Activated CD4-positive, alpha-beta T cell treated with anti-CD3 and anti-CD28 coated beads, Interleukin-2, amount 50 U/mL, for 24 hours (primary cell): Measurements from ENCODE around the gene SETD1B.
A peak's percentile ranks its signal among the peaks of the same experiment; 100 is the strongest.

Experiments
- DNase-seq, 2 donors: peaks; one replicate each; pipeline ENCODE4 v3.0.0-alpha.2; 2020; ENCODE audit warnings: low read depth in 1 of 2, low spot score in 1 of 2

The SETD1B gene

GRCh38 chr12:121795034-121795968, 8.5 kb upstream of the SETD1B start:
- DNase-seq: peak; percentile 76 to 79

- DNase-seq: no peak
These were observed 6.7 kb upstream of the SETD1B start for GRCh38 chr12:121796855-121797751.

GRCh38 chr12:121797937-121798786, 5.6 kb upstream of the SETD1B start:
- no peak for DNase-seq

- no peak for DNase-seq
These were observed 5.0 kb upstream of the SETD1B start for GRCh38 chr12:121798787-121799155.

- no peak for DNase-seq
These were observed 4.5 kb upstream of the SETD1B start for GRCh38 chr12:121799156-121799841.

- DNase-seq: peak; percentile 61 to 74
These were observed 3.7 kb upstream of the SETD1B start for GRCh38 chr12:121799842-121800693.

- DNase-seq: peak in 1 of 2 donors; percentile 56
These were observed 2.9 kb upstream of the SETD1B start for GRCh38 chr12:121800694-121801594.

GRCh38 chr12:121801595-121802484, 2.0 kb upstream of the SETD1B start:
- DNase-seq: no peak

GRCh38 chr12:121802485-121802842, 1.3 kb upstream of the SETD1B start:
- DNase-seq: no peak

GRCh38 chr12:121802843-121803698, 738 bp upstream of the SETD1B start:
- DNase-seq: peak; percentile 76 to 84

GRCh38 chr12:121804417-121805111, 755 bp downstream of the SETD1B start:
- no peak for DNase-seq

GRCh38 chr12:121805171-121806008, 1.6 kb downstream of the SETD1B start:
- no peak for DNase-seq

GRCh38 chr12:121806009-121806545, 2.3 kb downstream of the SETD1B start:
- DNase-seq: no peak

GRCh38 chr12:121806546-121807423, 3.0 kb downstream of the SETD1B start:
- DNase-seq: no peak
